Measurements from ENCODE around the gene NSD1.

NSD1 gene

DNA sequence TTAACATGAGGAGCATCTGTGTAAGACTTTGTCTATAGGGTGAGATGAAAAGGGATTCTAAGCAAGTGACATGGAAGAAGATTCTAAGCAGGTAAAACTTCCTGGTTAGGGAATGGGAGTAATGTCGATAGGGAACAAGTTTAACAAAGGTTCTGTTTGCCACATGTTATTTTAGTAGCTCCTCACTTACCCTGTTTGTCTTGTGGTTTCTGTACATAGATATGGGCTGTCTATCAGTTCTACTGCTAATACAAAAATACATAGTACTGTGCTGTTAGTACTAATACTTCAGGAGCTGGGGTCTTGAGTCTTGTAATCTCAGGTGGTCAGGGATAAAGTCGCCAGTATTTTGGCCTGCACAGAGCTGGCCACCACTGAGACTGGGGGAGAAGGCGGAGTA is 137.1 kb downstream of the NSD1 start:
- TF ChIP-seq NFIC (IDR thresholded peaks at IDR 0.05) (no peak), ZBTB7A (IDR thresholded peaks at IDR 0.05; ENCODE audit: low read depth) (no peak), EGR1 (IDR thresholded peaks at IDR 0.05) (no peak), TCF12 (IDR thresholded peaks at IDR 0.05; ENCODE audit: low read depth) (no peak), CREB1 (IDR thresholded peaks at IDR 0.05; ENCODE audit: low read depth) (no peak)
- TF ChIP-seq, protein P1, sequence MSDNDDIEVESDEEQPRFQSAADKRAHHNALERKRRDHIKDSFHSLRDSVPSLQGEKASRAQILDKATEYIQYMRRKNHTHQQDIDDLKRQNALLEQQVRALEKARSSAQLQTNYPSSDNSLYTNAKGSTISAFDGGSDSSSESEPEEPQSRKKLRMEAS (IDR thresholded peaks at IDR 0.05): no peak

DNA sequence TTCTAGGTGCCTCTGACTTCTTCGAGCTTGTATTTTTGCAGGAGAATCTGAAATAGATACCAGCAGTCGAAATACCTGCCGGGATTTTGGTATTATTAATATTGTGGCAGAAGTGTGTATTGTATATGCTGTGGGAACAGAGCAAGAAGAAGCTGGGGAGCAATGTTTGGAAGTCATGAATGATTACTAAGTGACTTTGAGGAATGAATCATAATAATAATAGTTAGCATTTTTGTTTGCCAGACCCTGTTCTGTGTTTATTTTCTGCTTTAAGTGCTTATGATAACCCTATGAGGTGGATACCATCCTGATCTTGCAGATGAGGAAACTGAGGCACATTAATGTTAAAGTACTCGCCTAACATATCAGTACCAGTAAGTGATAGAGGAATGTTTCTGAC is 137.5 kb downstream of the NSD1 start:
- TF ChIP-seq, protein P2, sequence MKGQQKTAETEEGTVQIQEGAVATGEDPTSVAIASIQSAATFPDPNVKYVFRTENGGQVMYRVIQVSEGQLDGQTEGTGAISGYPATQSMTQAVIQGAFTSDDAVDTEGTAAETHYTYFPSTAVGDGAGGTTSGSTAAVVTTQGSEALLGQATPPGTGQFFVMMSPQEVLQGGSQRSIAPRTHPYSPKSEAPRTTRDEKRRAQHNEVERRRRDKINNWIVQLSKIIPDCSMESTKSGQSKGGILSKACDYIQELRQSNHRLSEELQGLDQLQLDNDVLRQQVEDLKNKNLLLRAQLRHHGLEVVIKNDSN (IDR thresholded peaks at IDR 0.05): no peak
- TF ChIP-seq CEBPB (IDR thresholded peaks at IDR 0.05): no peak
- TF ChIP-seq RAD21 (IDR thresholded peaks at IDR 0.05; ENCODE audit: low read depth): no peak
- TF ChIP-seq EP300 (IDR thresholded peaks at IDR 0.05; ENCODE audit: borderline replicate concordance): no peak
- no peak for TF ChIP-seq TAF1 (IDR thresholded peaks at IDR 0.05; ENCODE audit: low read depth)
- TF ChIP-seq EGR1 (IDR thresholded peaks at IDR 0.05): no peak

DNA sequence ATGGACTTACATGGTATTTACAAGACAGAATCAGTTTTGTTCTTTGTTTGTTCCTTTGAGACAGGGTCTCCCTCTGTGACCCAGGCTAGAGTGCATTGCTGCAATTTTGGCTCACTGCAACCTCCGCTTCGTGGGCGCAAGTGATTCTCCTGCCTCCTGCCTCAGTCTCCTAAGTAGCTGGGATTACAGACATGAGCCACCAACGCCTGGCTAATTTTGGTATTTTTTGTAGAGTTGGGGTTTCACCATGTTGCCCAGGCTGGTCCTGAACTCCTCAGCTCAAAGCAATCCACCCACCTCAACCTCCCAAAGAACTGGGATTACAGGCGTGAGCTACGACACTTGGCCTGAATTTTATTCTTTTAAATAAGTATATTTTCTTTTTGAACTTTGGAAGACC is 142.3 kb downstream of the NSD1 start:
- TF ChIP-seq TEAD4 (IDR thresholded peaks at IDR 0.05) (no peak), EP300 (IDR thresholded peaks at IDR 0.05; ENCODE audit: borderline replicate concordance) (no peak), CREB1 (IDR thresholded peaks at IDR 0.05; ENCODE audit: low read depth) (no peak), EGR1 (IDR thresholded peaks at IDR 0.05) (no peak)

DNA sequence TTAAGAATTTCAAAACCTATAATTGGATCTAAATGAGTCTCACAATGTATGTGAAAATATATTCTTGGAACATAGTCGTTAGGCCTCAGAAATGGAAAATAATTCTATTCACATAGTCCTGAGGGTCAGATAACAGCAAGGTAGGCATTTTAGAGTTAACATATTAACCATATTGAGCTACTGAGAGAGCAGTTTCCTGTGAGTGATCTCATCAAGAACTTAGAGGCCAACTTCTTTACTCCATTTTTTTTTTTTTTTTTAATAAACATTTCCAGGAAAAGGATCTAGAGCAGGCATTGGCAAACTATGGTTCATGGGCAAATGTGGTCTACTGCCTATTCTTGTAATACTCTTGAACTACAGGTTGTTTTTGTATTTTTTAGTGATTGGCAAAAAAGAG is 143.3 kb downstream of the NSD1 start:
- TF ChIP-seq EGR1 (IDR thresholded peaks at IDR 0.05) (no peak), TEAD4 (IDR thresholded peaks at IDR 0.05) (no peak), TCF12 (IDR thresholded peaks at IDR 0.05; ENCODE audit: low read depth) (no peak), YY1 (IDR thresholded peaks at IDR 0.05; ENCODE audit: low read depth) (no peak), NFIC (IDR thresholded peaks at IDR 0.05) (no peak), ZBTB7A (IDR thresholded peaks at IDR 0.05; ENCODE audit: low read depth) (no peak)
- TF ChIP-seq, protein P2 (IDR thresholded peaks at IDR 0.05): no peak
- TF ChIP-seq, protein P1 (IDR thresholded peaks at IDR 0.05): no peak

DNA sequence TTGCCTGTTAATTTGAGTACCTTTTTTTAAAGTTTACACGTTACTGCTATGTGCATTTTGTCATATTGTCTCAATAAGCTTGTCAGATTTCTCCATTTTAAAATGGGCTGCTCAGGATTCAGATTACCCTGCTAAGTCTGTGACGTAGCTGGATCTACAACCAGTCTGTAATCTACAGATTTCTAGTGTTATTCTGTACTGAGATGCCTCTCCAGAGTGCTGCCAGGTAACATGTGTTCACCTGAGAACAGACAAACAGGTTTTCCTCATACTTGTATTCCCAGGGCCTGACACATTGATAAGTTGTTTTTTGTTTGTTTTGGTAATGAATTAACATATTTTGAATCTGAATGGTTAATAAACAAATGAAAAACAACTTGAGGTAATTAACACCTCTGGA is 154.6 kb downstream of the NSD1 start:
- TF ChIP-seq RAD21 (IDR thresholded peaks at IDR 0.05; ENCODE audit: low read depth) (no peak), CREB1 (IDR thresholded peaks at IDR 0.05; ENCODE audit: low read depth) (no peak), TEAD4 (IDR thresholded peaks at IDR 0.05) (no peak), EGR1 (IDR thresholded peaks at IDR 0.05) (no peak), NFIC (IDR thresholded peaks at IDR 0.05) (no peak), CEBPB (IDR thresholded peaks at IDR 0.05) (no peak), EP300 (IDR thresholded peaks at IDR 0.05; ENCODE audit: borderline replicate concordance) (no peak), TCF12 (IDR thresholded peaks at IDR 0.05; ENCODE audit: low read depth) (no peak), TAF1 (IDR thresholded peaks at IDR 0.05; ENCODE audit: low read depth) (no peak)
- TF ChIP-seq, protein P1 (IDR thresholded peaks at IDR 0.05): no peak
- TF ChIP-seq, protein P2 (IDR thresholded peaks at IDR 0.05): no peak

DNA sequence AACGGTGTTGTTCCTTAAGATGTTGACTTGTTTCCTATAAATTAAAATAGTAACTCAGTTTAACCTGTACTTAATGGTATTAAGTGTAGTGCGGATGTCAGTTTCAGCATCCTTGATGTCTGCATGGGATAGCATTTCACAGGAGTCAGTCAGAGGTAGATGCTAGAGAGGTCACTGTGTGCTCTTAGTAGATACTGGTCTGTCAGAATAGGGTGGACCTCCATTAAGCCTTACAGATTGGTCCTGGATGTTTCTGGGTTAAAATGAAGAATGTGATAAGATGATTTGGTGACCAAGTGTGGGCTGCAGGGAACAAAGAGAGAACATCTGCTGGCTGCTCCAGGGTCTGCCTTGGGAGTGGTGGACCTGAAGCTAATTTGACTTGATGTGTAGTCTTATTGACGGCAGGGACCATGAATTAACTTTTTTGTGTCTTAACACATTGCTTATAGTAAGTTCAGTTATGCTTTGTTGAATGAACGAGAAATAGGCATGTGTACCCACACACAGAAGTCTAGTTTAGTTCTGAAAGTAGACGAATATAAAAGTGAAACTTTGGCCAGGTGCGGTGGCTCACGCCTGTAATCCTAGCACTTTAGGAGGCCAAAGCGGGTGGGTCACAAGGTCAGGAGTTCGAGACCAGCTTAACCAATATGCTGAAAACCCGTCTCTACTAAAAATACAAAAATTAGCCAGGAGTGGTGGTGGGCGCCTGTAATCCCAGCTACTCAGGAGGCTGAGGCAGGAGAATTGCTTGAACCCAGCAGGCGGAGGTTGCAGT is 157.4 kb downstream of the NSD1 start:
- TF ChIP-seq CEBPB (IDR thresholded peaks at IDR 0.05) (no peak), YY1 (IDR thresholded peaks at IDR 0.05; ENCODE audit: low read depth) (no peak), CREB1 (IDR thresholded peaks at IDR 0.05; ENCODE audit: low read depth) (no peak), EP300 (IDR thresholded peaks at IDR 0.05; ENCODE audit: borderline replicate concordance) (no peak), TCF12 (IDR thresholded peaks at IDR 0.05; ENCODE audit: low read depth) (no peak), ZBTB7A (IDR thresholded peaks at IDR 0.05; ENCODE audit: low read depth) (no peak), TAF1 (IDR thresholded peaks at IDR 0.05; ENCODE audit: low read depth) (no peak)
- TF ChIP-seq, protein P1 (IDR thresholded peaks at IDR 0.05): no peak

DNA sequence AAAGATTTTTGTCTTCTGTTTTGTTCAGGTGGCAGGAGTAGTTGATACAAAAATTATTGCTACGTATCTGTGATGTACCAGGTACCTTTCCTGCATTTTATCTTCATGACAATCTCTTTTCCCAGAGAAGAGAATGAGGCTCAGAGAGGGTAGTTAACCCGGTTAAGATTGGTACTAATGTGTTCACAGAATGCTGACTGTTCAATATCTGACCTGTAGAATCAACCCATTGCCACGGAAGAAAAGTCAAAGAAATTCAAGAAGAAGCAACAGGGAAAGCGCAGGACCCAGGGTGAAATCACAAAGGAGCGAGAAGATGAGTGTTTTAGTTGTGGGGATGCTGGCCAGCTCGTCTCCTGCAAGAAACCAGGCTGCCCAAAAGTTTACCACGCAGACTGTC is 158.2 kb downstream of the NSD1 start:
- TF ChIP-seq ZBTB7A (IDR thresholded peaks at IDR 0.05; ENCODE audit: low read depth) (no peak), TAF1 (IDR thresholded peaks at IDR 0.05; ENCODE audit: low read depth) (no peak), CREB1 (IDR thresholded peaks at IDR 0.05; ENCODE audit: low read depth) (no peak), EP300 (IDR thresholded peaks at IDR 0.05; ENCODE audit: borderline replicate concordance) (no peak), CEBPB (IDR thresholded peaks at IDR 0.05) (no peak), TCF12 (IDR thresholded peaks at IDR 0.05; ENCODE audit: low read depth) (no peak), NFIC (IDR thresholded peaks at IDR 0.05) (no peak), RAD21 (IDR thresholded peaks at IDR 0.05; ENCODE audit: low read depth) (no peak), FOXM1 (IDR thresholded peaks at IDR 0.05; ENCODE audit: borderline replicate concordance, low read depth) (no peak), TEAD4 (IDR thresholded peaks at IDR 0.05) (no peak), EGR1 (IDR thresholded peaks at IDR 0.05) (no peak)
- TF ChIP-seq, protein P3, sequence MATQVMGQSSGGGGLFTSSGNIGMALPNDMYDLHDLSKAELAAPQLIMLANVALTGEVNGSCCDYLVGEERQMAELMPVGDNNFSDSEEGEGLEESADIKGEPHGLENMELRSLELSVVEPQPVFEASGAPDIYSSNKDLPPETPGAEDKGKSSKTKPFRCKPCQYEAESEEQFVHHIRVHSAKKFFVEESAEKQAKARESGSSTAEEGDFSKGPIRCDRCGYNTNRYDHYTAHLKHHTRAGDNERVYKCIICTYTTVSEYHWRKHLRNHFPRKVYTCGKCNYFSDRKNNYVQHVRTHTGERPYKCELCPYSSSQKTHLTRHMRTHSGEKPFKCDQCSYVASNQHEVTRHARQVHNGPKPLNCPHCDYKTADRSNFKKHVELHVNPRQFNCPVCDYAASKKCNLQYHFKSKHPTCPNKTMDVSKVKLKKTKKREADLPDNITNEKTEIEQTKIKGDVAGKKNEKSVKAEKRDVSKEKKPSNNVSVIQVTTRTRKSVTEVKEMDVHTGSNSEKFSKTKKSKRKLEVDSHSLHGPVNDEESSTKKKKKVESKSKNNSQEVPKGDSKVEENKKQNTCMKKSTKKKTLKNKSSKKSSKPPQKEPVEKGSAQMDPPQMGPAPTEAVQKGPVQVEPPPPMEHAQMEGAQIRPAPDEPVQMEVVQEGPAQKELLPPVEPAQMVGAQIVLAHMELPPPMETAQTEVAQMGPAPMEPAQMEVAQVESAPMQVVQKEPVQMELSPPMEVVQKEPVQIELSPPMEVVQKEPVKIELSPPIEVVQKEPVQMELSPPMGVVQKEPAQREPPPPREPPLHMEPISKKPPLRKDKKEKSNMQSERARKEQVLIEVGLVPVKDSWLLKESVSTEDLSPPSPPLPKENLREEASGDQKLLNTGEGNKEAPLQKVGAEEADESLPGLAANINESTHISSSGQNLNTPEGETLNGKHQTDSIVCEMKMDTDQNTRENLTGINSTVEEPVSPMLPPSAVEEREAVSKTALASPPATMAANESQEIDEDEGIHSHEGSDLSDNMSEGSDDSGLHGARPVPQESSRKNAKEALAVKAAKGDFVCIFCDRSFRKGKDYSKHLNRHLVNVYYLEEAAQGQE (IDR thresholded peaks at IDR 0.05; ENCODE audit: low read depth): no peak
- TF ChIP-seq, protein P1 (IDR thresholded peaks at IDR 0.05): no peak
- TF ChIP-seq, protein P2 (IDR thresholded peaks at IDR 0.05): no peak
